Retinal pigment epithelial cell (primary cell): Measurements from ENCODE around the gene SCAF4.
"Not testable (repeated sequence)": the region's sequence is repeated elsewhere in the genome, so short reads cannot be mapped to it uniquely, and the experiment has no call there.

Source experiments
- DNase-seq: peaks from one replicate; pipeline ENCODE4 v3.0.0-alpha.2; 2010; ENCODE audit warnings: low read depth
- H3K4me3 ChIP-seq: 2 replicates; pipeline ENCODE4 v1.5.1; 2011; ENCODE audit warnings: mild to moderate bottlenecking, low read length, control low read depth, moderate library complexity
- CTCF ChIP-seq: conservative IDR thresholded peaks from 2 replicates; pipeline ENCODE4 v1.5.1; 2011; ENCODE audit warnings: low read depth, low read length, control low read depth, inconsistent platforms

The SCAF4 gene

GRCh38 chr21:31752967-31753366 lies 21.0 kb upstream of the SCAF4 start:
- TF ChIP-seq CTCF = no peak
- no peak for DNase-seq
- H3K4me3 ChIP-seq = no peak overlapping the region

- no peak overlapping the region for H3K4me3 ChIP-seq
- no peak for DNase-seq
- TF ChIP-seq CTCF = no peak
Measured at GRCh38 chr21:31752352-31752751, 20.4 kb upstream of the SCAF4 start.

GRCh38 chr21:31750843-31751242 lies 18.9 kb upstream of the SCAF4 start:
- H3K4me3 ChIP-seq = no peak overlapping the region
- no peak for DNase-seq
- no peak for TF ChIP-seq CTCF

GRCh38 chr21:31744182-31744800 lies 12.4 kb upstream of the SCAF4 start:
- no peak for TF ChIP-seq CTCF
- no peak overlapping the region for H3K4me3 ChIP-seq
- no peak for DNase-seq

GRCh38 chr21:31743712-31744111 lies 11.8 kb upstream of the SCAF4 start:
- TF ChIP-seq CTCF = no peak
- no peak overlapping the region for H3K4me3 ChIP-seq
- no peak for DNase-seq

- DNase-seq = no peak
- TF ChIP-seq CTCF = no peak
- no peak overlapping the region for H3K4me3 ChIP-seq
Measured at GRCh38 chr21:31741116-31741515, 9.2 kb upstream of the SCAF4 start.

GRCh38 chr21:31737586-31738397 lies 5.9 kb upstream of the SCAF4 start:
- DNase-seq, H3K4me3 ChIP-seq: not testable (repeated sequence)
